K562 (cell line): Measurements from ENCODE around the gene OCA2. TPM values are rescaled to one million over a fixed set of nuclear protein-coding genes. Genes with fewer than 3 reads are reported as not detected.

ENCODE experiments used
- ADNP ChIP-seq: fragments of 200-800 bp; sonication (Bioruptor generic); IDR thresholded peaks from 2 replicates; pipeline ENCODE4 v1.6.1; 2016; ENCODE audit warnings: missing genetic modification characterization, missing compliant biosample characterization
- C11orf30 ChIP-seq: fragments of 450-650 bp; IDR thresholded peaks from 2 replicates; pipeline ENCODE4 v1.6.1; 2016; ENCODE audit warnings: low read depth, mild to moderate bottlenecking
- CBX2 ChIP-seq: fragments of 200-600 bp; sonication (generic); IDR thresholded peaks from one replicate; pipeline ENCODE4 v1.6.1; 2012; ENCODE audit warnings: mild to moderate bottlenecking, low read length, inconsistent platforms; ENCODE audit not compliant: insufficient read depth, poor library complexity, severe bottlenecking
- FOXP1 ChIP-seq: sonication (generic); formaldehyde crosslinking; IDR thresholded peaks from 2 replicates; pipeline ENCODE4 v1.8.0; 2022; ENCODE audit warnings: mild to moderate bottlenecking, missing genetic modification reagents
- HSF4 ChIP-seq: fragments of 250-450 bp; sonication (Bioruptor Pico); IDR thresholded peaks from 2 replicates; pipeline ENCODE4 v2.1.2; 2022; ENCODE audit warnings: mild to moderate bottlenecking, moderate library complexity, borderline replicate concordance
- MAZ ChIP-seq, 2 experiments: fragments of 450-650 bp in 1 of 2; sonication (generic) in 1 of 2; formaldehyde crosslinking; IDR thresholded peaks in 1 of 2; conservative IDR thresholded peaks in 1 of 2; 2 replicates each; pipeline versions ENCODE4 v1.4.0 to v1.5.0; 2020; ENCODE audit warnings: mild to moderate bottlenecking in 1 of 2, missing genetic modification reagents in 1 of 2
- MEF2D ChIP-seq: conservative IDR thresholded peaks from 2 replicates; pipeline ENCODE4 v1.6.1; 2016; ENCODE audit warnings: low read depth, missing genetic modification characterization, missing compliant biosample characterization
- NFATC3 ChIP-seq: fragments of 450-650 bp; IDR thresholded peaks from 2 replicates; pipeline ENCODE4 v1.6.1; 2017; ENCODE audit warnings: mild to moderate bottlenecking
- NFE2 ChIP-seq: IDR thresholded peaks from 2 replicates; pipeline ENCODE4 v1.6.1; 2014; ENCODE audit warnings: antibody characterized with exemption, low read depth
- PHF21A ChIP-seq: fragments of 450-650 bp; IDR thresholded peaks from 2 replicates; pipeline ENCODE4 v1.6.1; 2017; ENCODE audit warnings: low read depth, borderline replicate concordance
- POLR3A ChIP-seq: IDR thresholded peaks from 2 replicates; pipeline ENCODE4 v1.6.1; 2011; ENCODE audit warnings: borderline replicate concordance, mild to moderate bottlenecking, moderate library complexity; ENCODE audit not compliant: insufficient read length, insufficient read depth; ENCODE audit errors: extremely low read depth
- SMC3 ChIP-seq: conservative IDR thresholded peaks from 2 replicates; pipeline ENCODE4 v1.6.1; 2011; ENCODE audit warnings: low read depth, low read length, improper control_type of control experiment; ENCODE audit not compliant: insufficient read depth
- SOX6 ChIP-seq: fragments of 450-650 bp; IDR thresholded peaks from 2 replicates; pipeline ENCODE4 v1.6.1; 2014; ENCODE audit warnings: mild to moderate bottlenecking
- ZBTB7A ChIP-seq: IDR thresholded peaks from 2 replicates; pipeline ENCODE4 v1.6.1; 2011; ENCODE audit warnings: low read depth, mild to moderate bottlenecking, low read length, moderate library complexity, borderline replicate concordance; ENCODE audit not compliant: control insufficient read depth
- ZNF408 ChIP-seq: fragments of 250-450 bp; sonication (Bioruptor Pico); IDR thresholded peaks from 2 replicates; pipeline ENCODE4 v1.4.0; 2020; ENCODE audit warnings: low read depth, mild to moderate bottlenecking, moderate library complexity
- ZNF57 ChIP-seq: fragments of 450-650 bp; formaldehyde crosslinking; IDR thresholded peaks from 2 replicates; pipeline ENCODE4 v1.4.0; 2020; ENCODE audit warnings: mild to moderate bottlenecking, moderate library complexity
- polyA plus RNA-seq, 8 experiments: library from polyadenylated mRNA; depleted of rRNA in 4 of 8; stranded (reverse) in 5 of 8; unstranded in 3 of 8; fragments of >200 nt; fragmentation: Nextera tagmentation in 2 of 8; fragmentation: Illumina TruSeq in 1 of 8; extraction: Ambion mirVana in 2 of 8; extraction: Trizol in 1 of 8; gene quantifications; 2 replicates each; pipeline versions ENCODE4 v1.2.1 to v1.2.3, GENCODE V29; 2011 to 2014; ENCODE audit warnings: inconsistent platforms in 1 of 8, missing spikeins in 1 of 8
- total RNA-seq, 7 experiments: library from RNA; depleted of rRNA in 6 of 7; stranded (reverse); fragments of >200 nt in 6 of 7; fragmentation: Illumina TruSeq in 2 of 7; extraction: Trizol in 2 of 7; gene quantifications; 2 replicates each; pipeline versions ENCODE4 v1.2.1 to v1.2.3, GENCODE V29; 2011 to 2021; ENCODE audit warnings: low replicate concordance in 1 of 7
- TF ChIP-seq, protein P1 (sequence below): fragments of 450-650 bp; IDR thresholded peaks from 2 replicates; pipeline ENCODE4 v1.6.1; 2017; ENCODE audit warnings: antibody characterized with exemption, mild to moderate bottlenecking
- TF ChIP-seq, protein P2 (sequence below): sonication (generic); formaldehyde crosslinking; IDR thresholded peaks from 2 replicates; pipeline ENCODE4 v1.8.1; 2023; ENCODE audit warnings: mild to moderate bottlenecking, missing genetic modification reagents
- TF ChIP-seq, protein P3 (sequence below): fragments of 450-650 bp; formaldehyde crosslinking; IDR thresholded peaks from 2 replicates; pipeline ENCODE4 v1.4.0; 2020; ENCODE audit warnings: mild to moderate bottlenecking, moderate library complexity
- TF ChIP-seq, protein P4 (sequence below): fragments of 450-650 bp; IDR thresholded peaks from 2 replicates; pipeline ENCODE4 v1.7.0; 2016; ENCODE audit warnings: borderline replicate concordance

OCA2 gene
- total and polyA plus RNA-seq, 9 of the 15 experiments (the other 6 are each of a cell fraction or from before 2014, with no cell fraction given): 0.07 to 0.59 (median 0.17) TPM; not detected in 1

DNA sequence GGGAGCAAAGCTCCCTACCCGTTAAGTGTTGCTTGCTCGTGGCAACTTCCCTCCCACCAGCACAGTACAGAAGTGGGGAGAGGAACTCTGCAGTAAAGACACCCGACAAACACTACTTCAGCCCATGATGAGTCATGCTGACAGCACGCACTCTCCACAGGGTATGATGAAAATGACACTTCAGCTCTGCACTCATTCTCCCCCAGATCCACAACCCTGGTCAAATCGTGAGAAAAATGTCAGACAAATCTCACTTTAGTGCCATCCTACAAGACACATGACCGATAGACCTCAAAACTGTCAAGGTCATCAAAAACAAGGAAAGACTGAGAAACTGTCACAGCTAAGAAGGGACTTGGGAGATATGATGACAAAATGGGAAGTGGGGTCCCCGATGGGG, 278.9 kb downstream of the OCA2 start (continued):
- no peak for TF ChIP-seq CBX2
- peak; percentile 72 for TF ChIP-seq C11orf30
- 0 out of 2 replicates have a peak, but pooled peaks have one; percentile 27 for TF ChIP-seq NFE2
- no peak for TF ChIP-seq SMC3
- TF ChIP-seq NFATC3: no peak
- TF ChIP-seq ZNF57: no peak
- TF ChIP-seq, protein P1, sequence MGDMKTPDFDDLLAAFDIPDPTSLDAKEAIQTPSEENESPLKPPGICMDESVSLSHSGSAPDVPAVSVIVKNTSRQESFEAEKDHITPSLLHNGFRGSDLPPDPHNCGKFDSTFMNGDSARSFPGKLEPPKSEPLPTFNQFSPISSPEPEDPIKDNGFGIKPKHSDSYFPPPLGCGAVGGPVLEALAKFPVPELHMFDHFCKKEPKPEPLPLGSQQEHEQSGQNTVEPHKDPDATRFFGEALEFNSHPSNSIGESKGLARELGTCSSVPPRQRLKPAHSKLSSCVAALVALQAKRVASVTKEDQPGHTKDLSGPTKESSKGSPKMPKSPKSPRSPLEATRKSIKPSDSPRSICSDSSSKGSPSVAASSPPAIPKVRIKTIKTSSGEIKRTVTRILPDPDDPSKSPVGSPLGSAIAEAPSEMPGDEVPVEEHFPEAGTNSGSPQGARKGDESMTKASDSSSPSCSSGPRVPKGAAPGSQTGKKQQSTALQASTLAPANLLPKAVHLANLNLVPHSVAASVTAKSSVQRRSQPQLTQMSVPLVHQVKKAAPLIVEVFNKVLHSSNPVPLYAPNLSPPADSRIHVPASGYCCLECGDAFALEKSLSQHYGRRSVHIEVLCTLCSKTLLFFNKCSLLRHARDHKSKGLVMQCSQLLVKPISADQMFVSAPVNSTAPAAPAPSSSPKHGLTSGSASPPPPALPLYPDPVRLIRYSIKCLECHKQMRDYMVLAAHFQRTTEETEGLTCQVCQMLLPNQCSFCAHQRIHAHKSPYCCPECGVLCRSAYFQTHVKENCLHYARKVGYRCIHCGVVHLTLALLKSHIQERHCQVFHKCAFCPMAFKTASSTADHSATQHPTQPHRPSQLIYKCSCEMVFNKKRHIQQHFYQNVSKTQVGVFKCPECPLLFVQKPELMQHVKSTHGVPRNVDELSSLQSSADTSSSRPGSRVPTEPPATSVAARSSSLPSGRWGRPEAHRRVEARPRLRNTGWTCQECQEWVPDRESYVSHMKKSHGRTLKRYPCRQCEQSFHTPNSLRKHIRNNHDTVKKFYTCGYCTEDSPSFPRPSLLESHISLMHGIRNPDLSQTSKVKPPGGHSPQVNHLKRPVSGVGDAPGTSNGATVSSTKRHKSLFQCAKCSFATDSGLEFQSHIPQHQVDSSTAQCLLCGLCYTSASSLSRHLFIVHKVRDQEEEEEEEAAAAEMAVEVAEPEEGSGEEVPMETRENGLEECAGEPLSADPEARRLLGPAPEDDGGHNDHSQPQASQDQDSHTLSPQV: no peak
- no peak for TF ChIP-seq HSF4 (CRISPR knock-in tag)
- no peak for TF ChIP-seq SOX6
- no peak for TF ChIP-seq ZBTB7A
- no peak for TF ChIP-seq FOXP1
- TF ChIP-seq, protein P2, sequence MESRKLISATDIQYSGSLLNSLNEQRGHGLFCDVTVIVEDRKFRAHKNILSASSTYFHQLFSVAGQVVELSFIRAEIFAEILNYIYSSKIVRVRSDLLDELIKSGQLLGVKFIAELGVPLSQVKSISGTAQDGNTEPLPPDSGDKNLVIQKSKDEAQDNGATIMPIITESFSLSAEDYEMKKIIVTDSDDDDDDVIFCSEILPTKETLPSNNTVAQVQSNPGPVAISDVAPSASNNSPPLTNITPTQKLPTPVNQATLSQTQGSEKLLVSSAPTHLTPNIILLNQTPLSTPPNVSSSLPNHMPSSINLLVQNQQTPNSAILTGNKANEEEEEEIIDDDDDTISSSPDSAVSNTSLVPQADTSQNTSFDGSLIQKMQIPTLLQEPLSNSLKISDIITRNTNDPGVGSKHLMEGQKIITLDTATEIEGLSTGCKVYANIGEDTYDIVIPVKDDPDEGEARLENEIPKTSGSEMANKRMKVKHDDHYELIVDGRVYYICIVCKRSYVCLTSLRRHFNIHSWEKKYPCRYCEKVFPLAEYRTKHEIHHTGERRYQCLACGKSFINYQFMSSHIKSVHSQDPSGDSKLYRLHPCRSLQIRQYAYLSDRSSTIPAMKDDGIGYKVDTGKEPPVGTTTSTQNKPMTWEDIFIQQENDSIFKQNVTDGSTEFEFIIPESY: no peak
- no peak for TF ChIP-seq PHF21A
- TF ChIP-seq ADNP (tag): no peak
- TF ChIP-seq POLR3A: no peak
- peak in 1 of 2 experiments; percentile 23; a peak in 1 of 4 replicates for TF ChIP-seq MAZ (CRISPR knock-in tag; conservative IDR thresholded peaks at IDR 0.05 in 1 of 2, IDR thresholded peaks at IDR 0.05 in 1 of 2)
- TF ChIP-seq, protein P3, sequence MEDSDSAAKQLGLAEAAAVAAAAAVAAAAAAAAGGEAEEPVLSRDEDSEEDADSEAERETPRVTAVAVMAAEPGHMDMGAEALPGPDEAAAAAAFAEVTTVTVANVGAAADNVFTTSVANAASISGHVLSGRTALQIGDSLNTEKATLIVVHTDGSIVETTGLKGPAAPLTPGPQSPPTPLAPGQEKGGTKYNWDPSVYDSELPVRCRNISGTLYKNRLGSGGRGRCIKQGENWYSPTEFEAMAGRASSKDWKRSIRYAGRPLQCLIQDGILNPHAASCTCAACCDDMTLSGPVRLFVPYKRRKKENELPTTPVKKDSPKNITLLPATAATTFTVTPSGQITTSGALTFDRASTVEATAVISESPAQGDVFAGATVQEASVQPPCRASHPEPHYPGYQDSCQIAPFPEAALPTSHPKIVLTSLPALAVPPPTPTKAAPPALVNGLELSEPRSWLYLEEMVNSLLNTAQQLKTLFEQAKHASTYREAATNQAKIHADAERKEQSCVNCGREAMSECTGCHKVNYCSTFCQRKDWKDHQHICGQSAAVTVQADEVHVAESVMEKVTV (CRISPR knock-in tag): no peak
- TF ChIP-seq MEF2D (tag): no peak
- TF ChIP-seq, protein P4, sequence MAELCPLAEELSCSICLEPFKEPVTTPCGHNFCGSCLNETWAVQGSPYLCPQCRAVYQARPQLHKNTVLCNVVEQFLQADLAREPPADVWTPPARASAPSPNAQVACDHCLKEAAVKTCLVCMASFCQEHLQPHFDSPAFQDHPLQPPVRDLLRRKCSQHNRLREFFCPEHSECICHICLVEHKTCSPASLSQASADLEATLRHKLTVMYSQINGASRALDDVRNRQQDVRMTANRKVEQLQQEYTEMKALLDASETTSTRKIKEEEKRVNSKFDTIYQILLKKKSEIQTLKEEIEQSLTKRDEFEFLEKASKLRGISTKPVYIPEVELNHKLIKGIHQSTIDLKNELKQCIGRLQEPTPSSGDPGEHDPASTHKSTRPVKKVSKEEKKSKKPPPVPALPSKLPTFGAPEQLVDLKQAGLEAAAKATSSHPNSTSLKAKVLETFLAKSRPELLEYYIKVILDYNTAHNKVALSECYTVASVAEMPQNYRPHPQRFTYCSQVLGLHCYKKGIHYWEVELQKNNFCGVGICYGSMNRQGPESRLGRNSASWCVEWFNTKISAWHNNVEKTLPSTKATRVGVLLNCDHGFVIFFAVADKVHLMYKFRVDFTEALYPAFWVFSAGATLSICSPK: no peak
- no peak for TF ChIP-seq ZNF408 (CRISPR knock-in tag)
